ENCODE results near the gene NEK11. TPM values are rescaled to one million over a fixed set of nuclear protein-coding genes. Genes with fewer than 3 reads are reported as not detected.

The NEK11 gene
- polyA plus RNA-seq, 1 donor from 2014 or later: 6.1 TPM

- TF ChIP-seq CTCF (IDR thresholded peaks at IDR 0.05; ENCODE audit: poor library complexity, severe bottlenecking): no peak
Observed at GRCh38 chr3:131242201-131242600, 215.5 kb downstream of the NEK11 start (continued).

GRCh38 chr3:131250466-131250865 lies 223.8 kb downstream of the NEK11 start:
- Histone ChIP-seq H3K9ac (ENCODE audit: low read length) (no peak overlapping the region), H3K79me2 (replicated peaks; ENCODE audit: insufficient read depth, low read length) (no peaks in the 10 kb centered on the region), H2AFZ (ENCODE audit: low read depth, low read length) (no peak overlapping the region), H3K9me3 (ENCODE audit: low read length) (peaks cover 4% of the 10 kb centered on the region), H3K4me2 (ENCODE audit: low read length) (no peak overlapping the region), H3K9me2 (ENCODE audit: insufficient read depth, low read length) (no peaks in the 10 kb centered on the region), H3K27ac (ENCODE audit: low read length) (no peak overlapping the region), H3K4me3 (ENCODE audit: low read length) (no peak overlapping the region), H4K20me1 (ENCODE audit: insufficient read depth) (no peaks in the 10 kb centered on the region), H3K36me3 (ENCODE audit: insufficient read depth, low read length) (no peaks in the 10 kb centered on the region), H3F3A (ENCODE audit: insufficient read depth, low read length, poor library complexity, severe bottlenecking) (no peaks in the 10 kb centered on the region), H3K27me3 (ENCODE audit: insufficient read depth, low read depth, low read length) (no peaks in the 10 kb centered on the region)
- TF ChIP-seq EP300 (conservative IDR thresholded peaks at IDR 0.05; ENCODE audit: poor library complexity, severe bottlenecking) (no peak), CTCF (IDR thresholded peaks at IDR 0.05; ENCODE audit: poor library complexity, severe bottlenecking) (no peak), EZH2 (IDR thresholded peaks at IDR 0.05; ENCODE audit: borderline replicate concordance, insufficient read depth, low read length, poor library complexity, severe bottlenecking) (no peak), SMC3 (conservative IDR thresholded peaks at IDR 0.05; ENCODE audit: poor library complexity) (no peak), REST (IDR thresholded peaks at IDR 0.05; ENCODE audit: borderline replicate concordance) (no peak), RAD21 (conservative IDR thresholded peaks at IDR 0.05) (no peak), MXI1 (conservative IDR thresholded peaks at IDR 0.05; ENCODE audit: poor library complexity, severe bottlenecking) (no peak), TAF1 (IDR thresholded peaks at IDR 0.05; ENCODE audit: low read depth) (no peak), POLR2AphosphoS5 (IDR thresholded peaks at IDR 0.05) (no peak)

- Histone ChIP-seq H3K79me2 (replicated peaks; ENCODE audit: insufficient read depth, low read length) (no peaks in the 10 kb centered on the region), H3K4me3 (ENCODE audit: low read length) (no peak overlapping the region), H3F3A (ENCODE audit: insufficient read depth, low read length, poor library complexity, severe bottlenecking) (no peaks in the 10 kb centered on the region), H3K4me2 (ENCODE audit: low read length) (no peak overlapping the region), H3K27me3 (ENCODE audit: insufficient read depth, low read depth, low read length) (no peaks in the 10 kb centered on the region), H3K9me3 (ENCODE audit: low read length) (no peaks in the 10 kb centered on the region), H3K9me2 (ENCODE audit: insufficient read depth, low read length) (no peaks in the 10 kb centered on the region), H3K9ac (ENCODE audit: low read length) (no peak overlapping the region), H2AFZ (ENCODE audit: low read depth, low read length) (no peak overlapping the region), H3K27ac (ENCODE audit: low read length) (no peak overlapping the region), H3K36me3 (ENCODE audit: insufficient read depth, low read length) (no peaks in the 10 kb centered on the region), H4K20me1 (ENCODE audit: insufficient read depth) (no peaks in the 10 kb centered on the region)
- TF ChIP-seq POLR2AphosphoS5 (IDR thresholded peaks at IDR 0.05): no peak
- TF ChIP-seq EP300 (conservative IDR thresholded peaks at IDR 0.05; ENCODE audit: poor library complexity, severe bottlenecking): no peak
- TF ChIP-seq CTCF (IDR thresholded peaks at IDR 0.05; ENCODE audit: poor library complexity, severe bottlenecking): no peak
- no peak for TF ChIP-seq TAF1 (IDR thresholded peaks at IDR 0.05; ENCODE audit: low read depth)
- TF ChIP-seq MXI1 (conservative IDR thresholded peaks at IDR 0.05; ENCODE audit: poor library complexity, severe bottlenecking): no peak
- TF ChIP-seq RAD21 (conservative IDR thresholded peaks at IDR 0.05): no peak
- no peak for TF ChIP-seq SMC3 (conservative IDR thresholded peaks at IDR 0.05; ENCODE audit: poor library complexity)
- no peak for TF ChIP-seq EZH2 (IDR thresholded peaks at IDR 0.05; ENCODE audit: borderline replicate concordance, insufficient read depth, low read length, poor library complexity, severe bottlenecking)
- no peak for TF ChIP-seq REST (IDR thresholded peaks at IDR 0.05; ENCODE audit: borderline replicate concordance)
Observed at GRCh38 chr3:131260525-131260924, 233.8 kb downstream of the NEK11 start.
